Vagina (tissue), 2 donors: ENCODE measurements around the gene AGRN.

Source experiments
- CTCF ChIP-seq, 3 experiments: fragments of 450-650 bp in 2 of 3; fragments of 200-600 bp in 1 of 3; sonication (generic) in 1 of 3; IDR thresholded peaks; one replicate each; pipeline ENCODE4 v1.5.1; 2017 to 2019; ENCODE audit warnings: antibody characterized with exemption in 3 of 3, mild to moderate bottlenecking in 2 of 3, moderate library complexity in 2 of 3
- POLR2A ChIP-seq, 2 donors: fragments of 450-650 bp; IDR thresholded peaks; one replicate each; pipeline ENCODE4 v1.6.1; 2017; ENCODE audit warnings: antibody characterized with exemption in 2 of 2, mild to moderate bottlenecking in 2 of 2, moderate library complexity in 2 of 2
- POLR2AphosphoS5 ChIP-seq, 2 donors: sonication (generic); formaldehyde crosslinking; IDR thresholded peaks; one replicate each; pipeline ENCODE4 v1.9.0; 2017; ENCODE audit warnings: antibody characterized with exemption in 2 of 2, mild to moderate bottlenecking in 2 of 2, low read depth in 1 of 2; ENCODE audit not compliant: insufficient read depth in 1 of 2

DNA sequence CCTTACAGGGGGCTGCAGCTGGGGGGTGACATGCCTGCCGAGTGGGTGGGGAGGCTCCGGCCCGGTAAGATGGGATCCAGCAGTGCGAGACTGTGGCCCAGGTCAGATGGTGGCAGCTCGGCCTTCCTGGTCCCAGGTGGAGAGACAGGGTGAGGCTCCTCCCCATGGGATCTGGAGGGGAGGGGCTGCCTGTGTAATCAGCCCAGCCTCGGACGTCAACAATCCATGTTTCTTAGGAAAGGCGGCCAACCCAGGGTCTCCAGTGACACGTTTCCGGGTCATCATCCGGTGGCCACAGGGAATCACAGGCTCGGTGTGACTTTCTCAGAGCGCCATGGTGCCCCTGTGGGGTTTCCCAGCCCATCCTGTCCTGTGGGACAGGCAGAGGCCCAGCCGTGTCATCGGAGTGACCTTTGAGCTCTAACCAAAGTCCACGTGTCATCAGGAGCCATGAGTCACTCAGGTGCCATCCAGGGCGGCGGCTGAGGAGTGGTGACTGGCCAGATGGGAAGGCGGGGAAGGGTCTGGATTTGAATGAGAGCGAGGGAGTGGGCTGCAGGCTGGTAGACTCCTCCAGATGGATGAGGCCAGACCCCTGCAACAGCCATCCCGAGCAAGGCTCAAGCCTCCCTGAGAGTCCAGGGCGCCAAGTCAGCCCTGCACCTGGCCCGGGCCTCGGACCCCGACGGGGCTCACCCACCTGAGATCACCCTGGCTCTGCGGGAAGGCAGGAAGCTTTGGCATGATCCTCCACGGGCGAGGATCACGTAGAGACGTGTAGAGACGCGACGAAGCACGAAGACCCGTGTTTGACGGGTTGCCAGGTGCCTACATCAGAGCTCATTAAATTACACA, 13.4 kb upstream of the AGRN start:
- TF ChIP-seq CTCF (IDR thresholded peaks at IDR 0.05) (no peak), POLR2A (IDR thresholded peaks at IDR 0.05) (no peak), POLR2AphosphoS5 (IDR thresholded peaks at IDR 0.05; ENCODE audit: insufficient read depth in 1 of 2, low read depth in 1 of 2) (peak in 1 of 2 donors; percentile 18)
